Measurements from ENCODE around the gene SLC15A2.
"Not testable (repeated sequence)": the region's sequence is repeated elsewhere in the genome, so short reads cannot be mapped to it uniquely, and the experiment has no call there.

GRCh38 chr3:121938141-121938855 lies 44.1 kb downstream of the SLC15A2 start:
- not testable (repeated sequence) for TF ChIP-seq CTCF (IDR thresholded peaks at IDR 0.05); ZFX (IDR thresholded peaks at IDR 0.05; ENCODE audit: borderline replicate concordance)

Data from 22Rv1 (cell line).